A549 treated with ZK216348 at 1 μM for 4 hours (cell line): ENCODE results near the gene RTN4RL1. TPM values are rescaled to one million over a fixed set of nuclear protein-coding genes. Genes with fewer than 3 reads are reported as not detected.

Experiments used
- total RNA-seq: library from RNA; stranded (reverse); fragments of 200-300 nt; extraction: Qiagen RNA extraction; gene quantifications from 5 replicates; pipeline ENCODE4 v1.2.3, GENCODE V29; 2022; ENCODE audit warnings: low read depth

RTN4RL1 gene
- 3.4 to 7.3 TPM (median 6.0 TPM) in 5 replicates for total RNA-seq

GRCh38 chr17:2025220-2025621 is at the start of gene RTN4RL1:
Gene RTN4RL1 (minus strand): TSS chr17:2025334. CDS start chr17:2024865, 469 bp downstream.

GRCh38 chr17:2054512-2055291 is 29.6 kb upstream of the RTN4RL1 start, which contains the start of gene HIC1:
Gene HIC1 (plus strand): TSS chr17:2055103. CDS start chr17:2056691, 1,588 bp downstream.

GRCh38 chr17:2041561-2042389 is 16.6 kb upstream of the RTN4RL1 start, which contains the start of gene OVCA2:
Gene OVCA2 (plus strand): TSS chr17:2042022. CDS start chr17:2042048, 26 bp downstream.

GRCh38 chr17:2029911-2030778 is 5.0 kb upstream of the RTN4RL1 start, which contains the start of gene DPH1:
Gene DPH1 (plus strand): TSS chr17:2030153. CDS start chr17:2030170, 17 bp downstream.

Other genes starting within 250 kb of the RTN4RL1 start
- 6.8 to 10.2 TPM (median 9.4 TPM) in 5 replicates for gene SMYD4, start 195.4 kb downstream of the RTN4RL1 start, total RNA-seq
- 61.3 to 80.6 TPM (median 72.8 TPM) in 5 replicates for gene RPA1, start 195.3 kb downstream of the RTN4RL1 start, total RNA-seq
- 30.1 to 48.1 TPM (median 43.1 TPM) in 5 replicates for gene DPH1, start 4.8 kb upstream of the RTN4RL1 start, total RNA-seq
- gene OVCA2, start 16.7 kb upstream of the RTN4RL1 start, total RNA-seq: 46.0 to 83.1 TPM (median 74.2 TPM) in 5 replicates
- gene HIC1, start 29.8 kb upstream of the RTN4RL1 start, total RNA-seq: 0.28 to 2.7 TPM (median 2.0 TPM) in 5 replicates